Loucy (cell line): Measurements from ENCODE around the gene CFAP77.

Source experiments
- H2AFZ ChIP-seq: fragments of 200-600 bp; sonication (generic); 2 replicates; pipeline ENCODE4 v1.6.0; 2016; ENCODE audit warnings: antibody characterized with exemption, mild to moderate bottlenecking, low read length, moderate library complexity
- H3F3A ChIP-seq: fragments of 200-600 bp; 2 replicates; pipeline ENCODE4 v1.6.0; 2016; ENCODE audit warnings: antibody characterized with exemption, low read depth, mild to moderate bottlenecking
- H3K27me3 ChIP-seq: fragments of 200-600 bp; sonication (generic); 2 replicates; pipeline ENCODE4 v1.6.1; 2014; ENCODE audit warnings: low read length, mild to moderate bottlenecking; ENCODE audit not compliant: insufficient read depth, poor library complexity, severe bottlenecking
- H3K36me3 ChIP-seq: fragments of 200-600 bp; sonication (generic); 2 replicates; pipeline ENCODE4 v1.6.1; 2016; ENCODE audit warnings: low read length; ENCODE audit not compliant: insufficient read depth
- H3K4me1 ChIP-seq: fragments of 200-600 bp; sonication (generic); 2 replicates; pipeline ENCODE4 v1.5.1; 2014; ENCODE audit warnings: low read length, mild to moderate bottlenecking; ENCODE audit not compliant: insufficient read depth, poor library complexity, severe bottlenecking
- H3K4me2 ChIP-seq: fragments of 200-600 bp; sonication (generic); 2 replicates; pipeline ENCODE4 v1.6.0; 2014; ENCODE audit warnings: antibody characterized with exemption, low read length, low read depth, mild to moderate bottlenecking; ENCODE audit not compliant: poor library complexity, severe bottlenecking
- H3K4me3 ChIP-seq: fragments of 200-600 bp; sonication (generic); 2 replicates; pipeline ENCODE4 v1.5.1; 2014; ENCODE audit warnings: low read length, mild to moderate bottlenecking, mixed read lengths; ENCODE audit not compliant: poor library complexity, severe bottlenecking
- H3K79me2 ChIP-seq: fragments of 200-600 bp; sonication (generic); 2 replicates; pipeline ENCODE4 v1.6.1; 2014; ENCODE audit warnings: low read length; ENCODE audit not compliant: insufficient read depth
- H3K9ac ChIP-seq: fragments of 200-600 bp; sonication (generic); 2 replicates; pipeline ENCODE4 v1.6.0; 2014; ENCODE audit warnings: mild to moderate bottlenecking, low read depth, low read length, moderate library complexity; ENCODE audit not compliant: poor library complexity, severe bottlenecking
- H3K9me2 ChIP-seq: fragments of 200-600 bp; sonication (generic); replicated peaks from 2 replicates; pipeline ENCODE4 v1.6.1; 2016; ENCODE audit warnings: low read depth, low read length, mixed read lengths
- H3K9me3 ChIP-seq: fragments of 200-600 bp; sonication (generic); 2 replicates; pipeline ENCODE4 v1.6.1; 2014; ENCODE audit warnings: mild to moderate bottlenecking, antibody characterized with exemption, low read length, low read depth; ENCODE audit not compliant: insufficient read depth
- H4K20me1 ChIP-seq: fragments of 200-600 bp; sonication (generic); 2 replicates; pipeline ENCODE4 v1.6.0; 2014; ENCODE audit warnings: antibody characterized with exemption, low read length, mild to moderate bottlenecking; ENCODE audit not compliant: insufficient read depth, poor library complexity, severe bottlenecking
- CTCF ChIP-seq: fragments of 200-600 bp; sonication (generic); conservative IDR thresholded peaks from 2 replicates; pipeline ENCODE4 v1.5.1; 2014; ENCODE audit warnings: mild to moderate bottlenecking, antibody characterized with exemption, low read length
- EZH2phosphoT487 ChIP-seq: fragments of 200-600 bp; IDR thresholded peaks from 2 replicates; pipeline ENCODE4 v1.6.1; 2018; ENCODE audit warnings: antibody characterized with exemption, mild to moderate bottlenecking, moderate library complexity, borderline replicate concordance

CFAP77 gene

GRCh38 chr9:132585954-132586829 is 176.2 kb downstream of the CFAP77 start:
- Histone ChIP-seq H3K9me3 (no peaks in the 10 kb centered on the region), H3K4me1 (no peaks in the 10 kb centered on the region), H3F3A (no peaks in the 10 kb centered on the region), H3K27me3 (no peaks in the 10 kb centered on the region), H3K9me2 (no peaks in the 10 kb centered on the region), H3K4me3 (no peak overlapping the region), H3K36me3 (no peaks in the 10 kb centered on the region), H2AFZ (no peak overlapping the region), H3K4me2 (no peak overlapping the region), H3K79me2 (no peaks in the 10 kb centered on the region), H3K9ac (no peak overlapping the region), H4K20me1 (no peaks in the 10 kb centered on the region)
- TF ChIP-seq EZH2phosphoT487 (no peak), CTCF (no peak)

- Histone ChIP-seq H3K27me3 (no peaks in the 10 kb centered on the region), H3K4me2 (no peak overlapping the region), H3K9ac (no peak overlapping the region), H2AFZ (no peak overlapping the region), H3F3A (no peaks in the 10 kb centered on the region), H4K20me1 (no peaks in the 10 kb centered on the region), H3K9me3 (no peaks in the 10 kb centered on the region), H3K79me2 (no peaks in the 10 kb centered on the region), H3K4me1 (no peaks in the 10 kb centered on the region), H3K9me2 (no peaks in the 10 kb centered on the region), H3K36me3 (no peaks in the 10 kb centered on the region), H3K4me3 (no peak overlapping the region)
- TF ChIP-seq CTCF (no peak), EZH2phosphoT487 (no peak)
Observed at GRCh38 chr9:132586830-132587591, 177.0 kb downstream of the CFAP77 start.

GRCh38 chr9:132587592-132587955 is 177.6 kb downstream of the CFAP77 start:
- H3K4me1 ChIP-seq = no peaks in the 10 kb centered on the region
- no peaks in the 10 kb centered on the region for H4K20me1 ChIP-seq
- H3K79me2 ChIP-seq = no peaks in the 10 kb centered on the region
- no peaks in the 10 kb centered on the region for H3K36me3 ChIP-seq
- H3K27me3 ChIP-seq = no peaks in the 10 kb centered on the region
- no peaks in the 10 kb centered on the region for H3F3A ChIP-seq
- H3K4me3 ChIP-seq = no peak overlapping the region
- no peaks in the 10 kb centered on the region for H3K9me3 ChIP-seq
- H3K9ac ChIP-seq = no peak overlapping the region
- no peak overlapping the region for H2AFZ ChIP-seq
- H3K4me2 ChIP-seq = no peak overlapping the region
- TF ChIP-seq EZH2phosphoT487 = no peak
- TF ChIP-seq CTCF = no peak
- no peaks in the 10 kb centered on the region for H3K9me2 ChIP-seq
